ENCODE results near the gene PSEN1.

The PSEN1 gene

DNA sequence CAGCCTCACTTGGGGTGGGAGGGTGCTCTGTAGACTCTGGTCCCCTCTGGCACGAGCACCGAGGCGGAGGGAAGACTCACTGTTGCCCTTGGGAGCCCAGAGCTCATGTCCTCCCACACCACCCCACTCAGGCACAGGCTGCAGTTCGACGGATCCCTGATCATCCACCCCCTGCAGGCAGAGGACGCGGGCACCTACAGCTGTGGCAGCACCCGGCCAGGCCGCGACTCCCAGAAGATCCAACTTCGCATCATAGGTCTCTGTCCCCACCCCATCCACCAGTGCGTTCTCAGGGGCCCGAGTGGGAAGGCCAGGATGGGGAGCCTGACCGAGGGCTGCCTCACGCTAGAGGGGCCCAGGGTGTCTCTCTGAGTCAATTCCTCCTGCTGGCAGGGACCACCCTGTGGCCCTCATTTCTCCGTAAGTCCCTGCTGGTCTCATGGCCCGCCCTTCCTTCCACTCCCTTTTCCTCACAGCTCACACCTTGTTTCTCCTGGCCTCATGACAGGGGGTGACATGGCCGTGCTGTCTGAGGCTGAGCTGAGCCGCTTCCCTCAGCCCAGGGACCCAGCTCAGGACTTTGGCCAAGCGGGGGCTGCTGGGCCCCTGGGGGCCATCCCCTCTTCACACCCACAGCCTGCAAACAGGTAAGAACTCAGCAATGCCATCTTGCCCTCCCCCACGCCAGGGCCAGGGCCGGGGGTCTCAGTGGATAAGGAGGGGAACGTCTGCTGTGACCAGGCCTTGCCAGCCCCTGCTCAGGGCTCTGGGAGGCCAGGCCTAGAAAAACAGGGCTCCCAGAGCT lies 128.0 kb downstream of the PSEN1 start:
- no peak for DNase-seq (ENCODE audit: low spot score)
- TF ChIP-seq, protein P1, sequence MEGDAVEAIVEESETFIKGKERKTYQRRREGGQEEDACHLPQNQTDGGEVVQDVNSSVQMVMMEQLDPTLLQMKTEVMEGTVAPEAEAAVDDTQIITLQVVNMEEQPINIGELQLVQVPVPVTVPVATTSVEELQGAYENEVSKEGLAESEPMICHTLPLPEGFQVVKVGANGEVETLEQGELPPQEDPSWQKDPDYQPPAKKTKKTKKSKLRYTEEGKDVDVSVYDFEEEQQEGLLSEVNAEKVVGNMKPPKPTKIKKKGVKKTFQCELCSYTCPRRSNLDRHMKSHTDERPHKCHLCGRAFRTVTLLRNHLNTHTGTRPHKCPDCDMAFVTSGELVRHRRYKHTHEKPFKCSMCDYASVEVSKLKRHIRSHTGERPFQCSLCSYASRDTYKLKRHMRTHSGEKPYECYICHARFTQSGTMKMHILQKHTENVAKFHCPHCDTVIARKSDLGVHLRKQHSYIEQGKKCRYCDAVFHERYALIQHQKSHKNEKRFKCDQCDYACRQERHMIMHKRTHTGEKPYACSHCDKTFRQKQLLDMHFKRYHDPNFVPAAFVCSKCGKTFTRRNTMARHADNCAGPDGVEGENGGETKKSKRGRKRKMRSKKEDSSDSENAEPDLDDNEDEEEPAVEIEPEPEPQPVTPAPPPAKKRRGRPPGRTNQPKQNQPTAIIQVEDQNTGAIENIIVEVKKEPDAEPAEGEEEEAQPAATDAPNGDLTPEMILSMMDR (IDR thresholded peaks at IDR 0.05; ENCODE audit: extremely low read depth, insufficient read depth, missing control alignments) = no peak
- in situ Hi-C loops (cut with MboI; ENCODE audit: low pct_unique_long_range_greater_than_20kb, low sequenced_read_pairs, unreplicated experiment) = no loop called here

DNA sequence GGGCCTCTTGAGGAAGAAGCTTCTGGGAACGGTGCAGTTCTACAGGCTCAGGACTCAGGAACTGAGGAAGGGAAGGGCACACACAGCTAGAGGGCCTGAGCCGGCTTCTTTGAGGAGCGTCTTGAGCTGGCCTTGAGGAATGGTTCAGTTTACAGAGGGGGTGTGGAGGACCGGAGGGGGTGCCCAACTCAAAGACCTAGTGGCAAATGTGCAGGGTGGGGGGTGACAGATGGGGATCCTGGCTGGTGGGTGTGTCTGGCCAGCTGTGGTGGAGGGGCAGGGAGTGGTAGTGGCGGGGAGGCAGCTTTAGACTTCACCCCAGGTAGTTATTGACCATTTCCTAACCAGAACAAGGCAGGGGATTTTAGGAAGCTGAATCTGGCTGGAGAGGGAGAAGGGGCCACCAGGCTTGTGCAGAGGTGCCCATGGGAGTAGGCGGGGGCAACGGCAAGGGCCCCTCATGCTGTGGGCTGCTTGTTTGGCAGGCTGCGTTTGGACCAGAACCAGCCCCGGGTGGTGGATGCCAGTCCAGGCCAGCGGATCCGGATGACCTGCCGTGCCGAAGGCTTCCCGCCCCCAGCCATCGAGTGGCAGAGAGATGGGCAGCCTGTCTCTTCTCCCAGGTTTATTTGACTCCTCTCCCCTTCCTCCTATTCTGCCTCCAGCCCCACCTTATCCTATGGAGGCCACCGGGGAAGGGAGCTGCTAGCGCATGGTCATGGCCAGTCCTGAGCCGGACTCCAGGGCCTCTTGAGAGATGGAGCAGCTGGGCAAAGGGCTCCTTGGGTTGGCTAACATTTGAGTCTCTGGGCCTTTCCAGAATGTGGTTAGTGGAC lies 128.8 kb downstream of the PSEN1 start:
- in situ Hi-C loops (cut with MboI; ENCODE audit: low pct_unique_long_range_greater_than_20kb, low sequenced_read_pairs, unreplicated experiment) = no loop called here
- TF ChIP-seq, protein P1 (IDR thresholded peaks at IDR 0.05; ENCODE audit: extremely low read depth, insufficient read depth, missing control alignments) = no peak
- DNase-seq (ENCODE audit: low spot score) = no peak

GRCh38 chr14:73265721-73266046 lies 129.4 kb downstream of the PSEN1 start:
- DNase-seq (ENCODE audit: low spot score) = no peak
- in situ Hi-C loops (cut with MboI; ENCODE audit: low pct_unique_long_range_greater_than_20kb, low sequenced_read_pairs, unreplicated experiment) = no loop called here
- TF ChIP-seq, protein P1 (IDR thresholded peaks at IDR 0.05; ENCODE audit: extremely low read depth, insufficient read depth, missing control alignments) = no peak

GRCh38 chr14:73266317-73266716 lies 130.0 kb downstream of the PSEN1 start:
- in situ Hi-C loops (cut with MboI; ENCODE audit: low pct_unique_long_range_greater_than_20kb, low sequenced_read_pairs, unreplicated experiment) = no loop called here
- TF ChIP-seq, protein P1 (IDR thresholded peaks at IDR 0.05; ENCODE audit: extremely low read depth, insufficient read depth, missing control alignments) = no peak
- no peak for DNase-seq (ENCODE audit: low spot score)

- in situ Hi-C loops (cut with MboI; ENCODE audit: low pct_unique_long_range_greater_than_20kb, low sequenced_read_pairs, unreplicated experiment) = no loop called here
- DNase-seq (ENCODE audit: low spot score) = peak; percentile 11
- TF ChIP-seq, protein P1 (IDR thresholded peaks at IDR 0.05; ENCODE audit: extremely low read depth, insufficient read depth, missing control alignments) = no peak
Measured at GRCh38 chr14:73267474-73267873, 131.2 kb downstream of the PSEN1 start.

DNA sequence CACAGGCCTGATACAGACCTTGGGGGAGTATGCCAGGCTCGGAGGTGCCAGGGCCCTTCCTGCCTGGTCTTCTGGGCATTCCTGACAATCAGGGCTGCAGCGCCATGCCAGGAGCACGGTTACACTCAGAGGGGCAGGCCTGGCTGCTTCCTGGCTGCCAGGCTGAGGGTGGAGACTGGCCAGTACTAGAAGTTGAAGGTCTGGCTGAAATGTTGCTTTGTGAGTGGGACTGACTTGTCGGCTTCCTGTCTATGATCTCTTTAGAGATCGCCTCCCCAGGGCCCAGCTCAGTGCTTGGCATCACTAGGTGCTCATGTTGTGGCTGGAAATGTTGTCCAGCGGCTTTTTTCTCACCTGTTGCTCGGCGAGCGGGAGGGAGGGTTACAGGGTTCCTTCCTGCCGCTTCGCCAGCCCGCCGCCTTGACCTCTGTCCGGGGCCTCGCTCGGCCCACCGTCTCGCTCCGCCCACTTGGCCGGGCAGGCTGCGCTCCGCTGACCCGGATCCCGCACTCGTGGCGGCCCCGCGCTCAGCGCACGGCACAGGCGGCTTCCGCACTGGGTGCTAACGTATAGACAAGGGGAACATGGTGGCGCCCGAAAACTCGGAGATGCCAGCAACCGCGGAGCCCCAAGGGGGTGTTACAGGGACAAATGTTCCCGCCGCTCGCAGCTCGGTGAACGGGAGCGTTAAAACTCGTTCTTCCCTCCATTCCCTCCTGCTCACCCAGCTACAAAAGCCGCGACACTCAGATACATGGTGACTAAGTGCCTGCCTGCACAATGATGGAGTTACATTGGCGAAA lies 133.6 kb downstream of the PSEN1 start:
- TF ChIP-seq, protein P1 (IDR thresholded peaks at IDR 0.05; ENCODE audit: extremely low read depth, insufficient read depth, missing control alignments) = no peak
- DNase-seq (ENCODE audit: low spot score) = peak; percentile 70
- in situ Hi-C loops (cut with MboI; ENCODE audit: low pct_unique_long_range_greater_than_20kb, low sequenced_read_pairs, unreplicated experiment) = no loop called here
